Fibroblast of the aortic adventitia (primary cell): ENCODE data around the gene DTNBP1. TPM values are rescaled to one million over a fixed set of nuclear protein-coding genes. Genes with fewer than 3 reads are reported as not detected.

Experiments used
- DNase-seq: peaks from one replicate; pipeline ENCODE4 v3.0.0-alpha.2; 2010; ENCODE audit warnings: low read depth
- H3K4me3 ChIP-seq: 2 replicates; pipeline ENCODE4 v1.5.1; 2011; ENCODE audit warnings: low read depth, mild to moderate bottlenecking, control low read depth, low read length, moderate library complexity
- CTCF ChIP-seq: IDR thresholded peaks from 2 replicates; pipeline ENCODE4 v1.5.1; 2011; ENCODE audit warnings: mild to moderate bottlenecking, low read length, control low read depth, inconsistent platforms; ENCODE audit not compliant: insufficient read depth
- total RNA-seq: library from RNA; depleted of rRNA; stranded (reverse); fragments of >200 nt; gene quantifications from 2 replicates; pipeline ENCODE4 v1.2.3, GENCODE V29; 2012; ENCODE audit warnings: low replicate concordance

Gene DTNBP1
- total RNA-seq, 1 donor, result 5.8 TPM

DNA sequence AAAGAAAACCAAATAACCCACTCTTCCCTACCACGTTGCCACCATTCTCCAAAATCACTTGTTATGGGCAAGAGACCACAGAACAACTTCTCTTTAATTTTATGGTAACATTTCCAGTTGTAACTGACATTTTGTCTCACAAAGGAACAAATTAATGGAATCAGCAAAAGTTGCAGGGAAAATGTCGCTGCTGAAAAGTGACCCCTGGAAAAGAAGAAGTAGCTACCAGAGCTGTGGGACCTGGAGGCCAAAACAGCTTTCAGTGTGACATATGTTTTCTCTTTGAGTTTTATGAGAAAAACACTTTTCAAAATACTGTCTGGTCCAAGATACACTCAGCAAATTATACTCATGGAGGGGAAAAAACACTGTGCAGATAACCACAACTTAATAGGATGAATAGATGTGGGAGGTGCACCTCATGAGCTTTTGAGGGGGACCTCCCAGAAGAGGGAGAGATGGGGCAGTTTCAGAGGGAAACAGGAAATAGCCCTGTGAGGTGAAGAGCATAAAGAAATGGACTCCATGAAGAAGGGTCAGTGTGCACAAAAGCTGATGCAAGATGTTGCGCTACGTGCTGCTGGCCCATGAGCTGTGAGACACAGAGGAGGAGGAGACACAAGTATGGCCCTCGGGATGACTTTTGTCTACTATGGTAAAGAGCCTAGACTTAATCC, 87.3 kb downstream of the DTNBP1 start:
- TF ChIP-seq CTCF, result no peak
- H3K4me3 ChIP-seq, result no peak overlapping the region
- no peak for DNase-seq

DNA sequence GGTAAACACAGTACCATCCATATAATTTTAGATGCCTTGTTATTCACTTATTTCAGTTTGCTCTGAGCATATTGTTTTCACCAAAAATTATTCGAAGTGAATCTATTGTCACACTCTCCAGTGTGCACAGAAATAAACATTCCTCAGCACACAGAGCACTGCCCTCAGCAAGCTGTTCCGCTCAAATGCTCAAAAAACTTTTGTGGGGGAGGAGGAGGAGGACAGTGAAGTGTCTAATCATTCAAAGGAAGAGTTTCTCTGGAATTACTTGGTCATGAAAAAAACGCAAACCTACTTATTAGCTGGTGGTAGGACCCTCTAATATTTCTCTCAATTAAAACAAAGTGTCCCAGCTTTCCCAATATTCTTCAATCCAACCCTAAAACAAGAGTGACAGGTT, 88.3 kb downstream of the DTNBP1 start:
- no peak for TF ChIP-seq CTCF
- no peak overlapping the region for H3K4me3 ChIP-seq

DNA sequence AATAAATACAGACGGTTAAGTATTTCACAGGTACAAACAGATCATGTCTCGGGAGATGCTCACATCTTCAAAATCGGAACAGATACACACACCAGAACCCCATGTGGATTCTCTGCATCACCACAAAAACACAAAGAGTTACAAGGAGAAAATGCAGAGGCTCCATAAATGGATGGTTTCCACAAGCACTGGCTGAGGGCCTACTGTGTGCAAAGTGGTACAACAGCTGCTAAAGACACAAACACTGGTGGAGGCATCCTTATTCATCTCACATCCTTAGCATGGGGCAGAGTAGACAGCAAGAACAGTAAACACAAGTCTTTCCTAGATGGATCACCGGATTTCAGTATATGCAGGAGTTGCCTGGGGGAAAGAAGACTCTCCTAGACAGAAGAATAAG, 88.8 kb downstream of the DTNBP1 start:
- no peak overlapping the region for H3K4me3 ChIP-seq
- no peak for DNase-seq
- TF ChIP-seq CTCF, result no peak

More for the DNA sequence above, 88.3 kb downstream of the DTNBP1 start:
- DNase-seq, result no peak

GRCh38 chr6:15573384-15573783, 89.4 kb downstream of the DTNBP1 start:
- no peak for TF ChIP-seq CTCF
- DNase-seq, result no peak
- no peak overlapping the region for H3K4me3 ChIP-seq

GRCh38 chr6:15572296-15573016, 90.4 kb downstream of the DTNBP1 start:
- DNase-seq, result no peak
- H3K4me3 ChIP-seq, result no peak overlapping the region
- no peak for TF ChIP-seq CTCF

DNA sequence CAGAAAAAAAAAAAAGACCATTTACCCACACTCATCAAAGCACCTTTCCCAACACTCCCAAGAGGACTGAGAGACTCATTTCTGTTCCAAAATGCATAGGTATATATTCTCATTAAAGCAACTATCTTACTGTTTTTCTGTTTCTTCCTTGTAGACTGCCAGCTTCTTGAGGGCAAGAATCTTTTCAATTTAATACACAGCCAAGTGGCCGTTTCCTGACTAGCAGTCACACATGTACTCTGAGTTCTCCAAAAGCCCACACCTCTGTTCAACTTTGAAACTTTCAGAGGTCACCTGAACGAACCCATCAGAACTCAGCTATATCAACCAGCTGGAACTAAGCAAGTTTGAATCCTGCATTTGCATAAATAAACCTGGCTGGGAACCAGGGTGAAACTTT, 92.7 kb downstream of the DTNBP1 start:
- no peak for DNase-seq
- TF ChIP-seq CTCF, result no peak
- H3K4me3 ChIP-seq, result no peak overlapping the region
